IMR-90 (cell line): ENCODE measurements around the gene MRPL40. TPM values are rescaled to one million over a fixed set of nuclear protein-coding genes. Genes with fewer than 3 reads are reported as not detected.

ENCODE experiments used
- ATAC-seq: fragments of 200-7000 bp; cut with Tn5 transposase; 2 replicates; pipeline ENCODE4 v1.9.1; 2020; ENCODE audit warnings: low read depth, mild to moderate bottlenecking, moderate library complexity
- BruUV-seq: library from RNA; stranded (reverse); fragments of 400-500 nt; replicated peaks from 2 replicates; lab custom pipeline; 2021; lab: Mats Ljungman, UMichigan
- CTCF ChIA-PET: fragments of 300-600 bp; formaldehyde crosslinking; extraction: SDS; loops from one replicate; lab custom pipeline; 2021; ENCODE audit warnings: antibody characterized with exemption; lab: Yijun Ruan, JAX
- POLR2A ChIA-PET: fragments of 300-600 bp; sonication (Branson Sonifier 250); formaldehyde crosslinking; loops from one replicate; lab custom pipeline; 2022; ENCODE audit warnings: antibody characterized with exemption; ENCODE audit not compliant: unreplicated experiment; lab: Charles Lee
- DNase-seq: peaks from one replicate; pipeline ENCODE4 v3.0.0; 2013
- H2AFZ ChIP-seq: replicated peaks from 2 replicates; pipeline ENCODE3; 2013; ENCODE audit warnings: low read length, mild to moderate bottlenecking; ENCODE audit not compliant: poor library complexity
- H2AK5ac ChIP-seq: 2 replicates; pipeline ENCODE4 v1.6.1; 2013; ENCODE audit warnings: low read depth, low read length, inconsistent platforms
- H2AK9ac ChIP-seq: replicated peaks from 2 replicates; pipeline ENCODE3; 2013; ENCODE audit warnings: mild to moderate bottlenecking, low read depth, low read length, moderate library complexity; ENCODE audit not compliant: poor library complexity
- H2BK120ac ChIP-seq: 2 replicates; pipeline ENCODE4 v1.6.1; 2013; ENCODE audit warnings: low read depth, low read length, inconsistent platforms
- H2BK15ac ChIP-seq: 3 replicates; pipeline ENCODE4 v1.6.1; 2013; ENCODE audit warnings: low read depth, low read length, inconsistent platforms
- H2BK20ac ChIP-seq: 2 replicates; pipeline ENCODE4 v1.6.1; 2013; ENCODE audit warnings: low read depth, mild to moderate bottlenecking, inconsistent platforms, low read length, moderate library complexity
- H2BK5ac ChIP-seq: 2 replicates; pipeline ENCODE4 v1.6.1; 2013; ENCODE audit warnings: mild to moderate bottlenecking, low read depth, low read length, inconsistent platforms; ENCODE audit not compliant: poor library complexity, severe bottlenecking
- H3K14ac ChIP-seq: replicated peaks from 2 replicates; pipeline ENCODE4 v1.6.1; 2013; ENCODE audit warnings: low read depth, low read length, inconsistent platforms
- H3K18ac ChIP-seq: 2 replicates; pipeline ENCODE4 v1.6.1; 2013; ENCODE audit warnings: low read depth, low read length, control low read depth
- H3K23ac ChIP-seq: 2 replicates; pipeline ENCODE4 v1.6.1; 2013; ENCODE audit warnings: low read depth, low read length, inconsistent platforms
- H3K27ac ChIP-seq: 2 replicates; pipeline ENCODE4 v1.5.1; 2013; ENCODE audit warnings: mild to moderate bottlenecking, control low read depth, low read length; ENCODE audit not compliant: insufficient read depth
- H3K27me3 ChIP-seq: 2 replicates; pipeline ENCODE4 v1.6.1; 2013; ENCODE audit warnings: low read length; ENCODE audit not compliant: control insufficient read depth, insufficient read depth
- H3K36me3 ChIP-seq: 2 replicates; pipeline ENCODE4 v1.6.1; 2013; ENCODE audit warnings: low read length, mixed read lengths; ENCODE audit not compliant: control insufficient read depth, insufficient read depth
- H3K4ac ChIP-seq: 2 replicates; pipeline ENCODE4 v1.6.1; 2013; ENCODE audit warnings: low read depth, low read length, inconsistent platforms
- H3K4me1 ChIP-seq: 2 replicates; pipeline ENCODE4 v1.6.1; 2013; ENCODE audit warnings: low read length, mixed read lengths; ENCODE audit not compliant: control insufficient read depth, insufficient read depth
- H3K4me2 ChIP-seq: 2 replicates; pipeline ENCODE4 v1.6.1; 2013; ENCODE audit warnings: low read depth, mild to moderate bottlenecking, control low read depth, low read length, moderate library complexity
- H3K4me3 ChIP-seq: 2 replicates; pipeline ENCODE4 v1.5.1; 2013; ENCODE audit warnings: low read depth, mild to moderate bottlenecking, control low read depth, low read length, moderate library complexity; ENCODE audit not compliant: insufficient read depth
- H3K56ac ChIP-seq: 2 replicates; pipeline ENCODE4 v1.6.1; 2013; ENCODE audit warnings: low read length, inconsistent platforms; ENCODE audit not compliant: insufficient read depth; ENCODE audit errors: extremely low read depth
- H3K79me1 ChIP-seq, 2 experiments: 2 replicates each; pipeline ENCODE4 v1.6.1; 2013; ENCODE audit warnings: low read length in 2 of 2, inconsistent platforms in 1 of 2, low read depth in 1 of 2
- H3K9ac ChIP-seq: 2 replicates; pipeline ENCODE4 v1.6.1; 2013; ENCODE audit warnings: low read depth, low read length, control low read depth
- H3K9me1 ChIP-seq: 2 replicates; pipeline ENCODE4 v1.6.1; 2013; ENCODE audit warnings: low read length, inconsistent platforms; ENCODE audit not compliant: insufficient read depth
- H3K9me3 ChIP-seq: 2 replicates; pipeline ENCODE4 v1.6.1; 2013; ENCODE audit warnings: low read length; ENCODE audit not compliant: control insufficient read depth, insufficient read depth
- H4K20me1 ChIP-seq: 2 replicates; pipeline ENCODE4 v1.6.1; 2013; ENCODE audit warnings: low read length, inconsistent platforms; ENCODE audit not compliant: insufficient read depth
- H4K5ac ChIP-seq: 2 replicates; pipeline ENCODE4 v1.6.1; 2013; ENCODE audit warnings: mild to moderate bottlenecking, low read depth, low read length, control low read depth
- H4K8ac ChIP-seq, 2 experiments: 2 replicates each; pipeline ENCODE4 v1.6.1; 2013; ENCODE audit warnings: low read depth in 2 of 2, low read length in 2 of 2, control low read depth in 1 of 2, inconsistent platforms in 1 of 2
- H4K91ac ChIP-seq: 2 replicates; pipeline ENCODE4 v1.6.1; 2013; ENCODE audit warnings: low read depth, low read length, inconsistent platforms; ENCODE audit not compliant: insufficient read depth
- BHLHE40 ChIP-seq: fragments of 150-350 bp; IDR thresholded peaks from 2 replicates; pipeline ENCODE4 v1.6.1; 2016; ENCODE audit warnings: mild to moderate bottlenecking, low read depth, low read length
- CEBPB ChIP-seq: IDR thresholded peaks from 2 replicates; pipeline ENCODE4 v1.6.1; 2012; ENCODE audit warnings: low read depth, low read length, improper control_type of control experiment
- CHD1 ChIP-seq: IDR thresholded peaks from 2 replicates; pipeline ENCODE4 v1.6.1; 2012; ENCODE audit warnings: low read depth, low read length, improper control_type of control experiment
- CTCF ChIP-seq: conservative IDR thresholded peaks from 2 replicates; pipeline ENCODE4 v1.5.1; 2012; ENCODE audit warnings: mild to moderate bottlenecking, low read depth, low read length, improper control_type of control experiment
- FOS ChIP-seq: fragments of 150-350 bp; IDR thresholded peaks from 2 replicates; pipeline ENCODE4 v1.6.1; 2016; ENCODE audit warnings: low read depth, low read length
- MAFK ChIP-seq: IDR thresholded peaks from 2 replicates; pipeline ENCODE4 v1.6.1; 2012; ENCODE audit warnings: low read depth, low read length, improper control_type of control experiment
- MAZ ChIP-seq: IDR thresholded peaks from 2 replicates; pipeline ENCODE4 v1.6.1; 2012; ENCODE audit warnings: low read depth, mild to moderate bottlenecking, low read length, improper control_type of control experiment, moderate library complexity, borderline replicate concordance
- MXI1 ChIP-seq: IDR thresholded peaks from 2 replicates; pipeline ENCODE4 v1.6.1; 2012; ENCODE audit warnings: low read depth, mild to moderate bottlenecking, low read length, moderate library complexity, borderline replicate concordance
- NFE2L2 ChIP-seq: fragments of 150-350 bp; IDR thresholded peaks from 2 replicates; pipeline ENCODE4 v1.6.1; 2016; ENCODE audit warnings: low read depth, mild to moderate bottlenecking, low read length
- POLR2A ChIP-seq: IDR thresholded peaks from 2 replicates; pipeline ENCODE4 v1.6.1; 2012; ENCODE audit warnings: mild to moderate bottlenecking, low read depth, low read length
- RAD21 ChIP-seq: IDR thresholded peaks from 2 replicates; pipeline ENCODE4 v1.6.1; 2012; ENCODE audit warnings: low read length, improper control_type of control experiment
- RCOR1 ChIP-seq: IDR thresholded peaks from 2 replicates; pipeline ENCODE4 v1.6.1; 2012; ENCODE audit warnings: mild to moderate bottlenecking, low read length, improper control_type of control experiment; ENCODE audit not compliant: insufficient replicate concordance
- RFX5 ChIP-seq: IDR thresholded peaks from 2 replicates; pipeline ENCODE4 v1.8.0; 2012; ENCODE audit warnings: low read depth, mild to moderate bottlenecking, low read length, moderate library complexity
- SMC3 ChIP-seq: fragments of 150-350 bp; IDR thresholded peaks from 2 replicates; pipeline ENCODE4 v1.6.1; 2016; ENCODE audit warnings: low read depth, mild to moderate bottlenecking, antibody characterized with exemption, low read length, moderate library complexity
- WGBS, 2 experiments: methylation state at CpG; one replicate each; pipeline versions ENCODE4 v1.1.5 to v1.1.7; 2013; ENCODE audit warnings: missing lambda C conversion rate in 2 of 2; ENCODE audit not compliant: insufficient read length in 1 of 2; ENCODE audit errors: extremely low coverage in 2 of 2; 5-methylcytosine and 5-hydroxymethylcytosine counted together
- dilution Hi-C: fragments of 300-500 bp; cut with HindIII; formaldehyde crosslinking; loops from one replicate; pipeline ENCODE4 v1.14.3; 2018; ENCODE audit warnings: low sequenced_read_pairs; ENCODE audit not compliant: unreplicated experiment
- in situ Hi-C: fragments of 300-500 bp; cut with MboI; formaldehyde crosslinking; loops from 3 replicates; pipeline ENCODE4 v1.14.3; 2019; ENCODE audit warnings: low sequenced_read_pairs, inconsistent platforms, mixed read lengths
- intact Hi-C: fragments of 100-400 bp; cut with micrococcal nuclease; formaldehyde crosslinking; loops from 2 replicates; pipeline ENCODE4 v1.10.0; 2022
- polyA plus RNA-seq, 3 experiments: library from polyadenylated mRNA; depleted of rRNA; stranded (reverse); fragments of >200 nt; gene quantifications; 2 replicates each; pipeline ENCODE4 v1.2.3, GENCODE V29; 2012; ENCODE audit warnings: low replicate concordance in 1 of 3
- total RNA-seq: library from RNA; depleted of rRNA; stranded (reverse); fragments of >200 nt; gene quantifications from 2 replicates; pipeline ENCODE4 v1.2.3, GENCODE V29; 2012
- TF ChIP-seq, protein P1 (sequence below): fragments of 150-350 bp; IDR thresholded peaks from 2 replicates; pipeline ENCODE4 v1.6.1; 2016; ENCODE audit warnings: low read depth, mild to moderate bottlenecking, low read length, moderate library complexity, borderline replicate concordance
- TF ChIP-seq, protein P2 (sequence below): fragments of 150-350 bp; IDR thresholded peaks from 2 replicates; pipeline ENCODE4 v1.6.1; 2017; ENCODE audit warnings: mild to moderate bottlenecking, antibody characterized with exemption, low read length, low read depth

MRPL40 gene
- total and polyA plus RNA-seq, 2 of the 4 experiments (the other 2 are of a cell fraction): 36.7 to 37.5 TPM

DNA sequence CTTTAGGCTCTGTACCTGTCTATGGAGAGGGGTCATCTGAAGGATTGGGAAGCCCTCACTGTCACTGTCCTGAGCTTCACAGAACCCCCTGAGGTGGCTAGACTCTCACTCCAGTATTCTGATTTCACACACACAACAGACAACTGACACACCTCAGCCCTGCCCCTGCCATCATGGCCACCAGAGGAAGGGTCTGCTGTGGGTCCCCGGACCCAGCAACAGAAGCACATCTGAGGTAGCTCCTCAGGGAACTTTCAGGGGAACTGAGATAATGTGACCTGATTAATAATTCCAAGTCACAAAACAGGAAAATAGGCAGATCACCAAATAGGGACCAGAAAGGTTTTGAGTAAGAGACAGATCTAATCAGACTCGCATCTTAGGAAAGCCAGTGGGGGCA is 22.7 kb downstream of the MRPL40 start:
- H2AFZ ChIP-seq: no peak overlapping the region
- H3K4me2 ChIP-seq: no peak overlapping the region
- CTCF ChIA-PET: no interaction called here
- ATAC-seq (no peak), DNase-seq (no peak)
- POLR2A ChIA-PET: no interaction called here
- no peak overlapping the region for H2BK20ac ChIP-seq
- in situ Hi-C loops (no loop called here), dilution Hi-C loops (no loop called here), intact Hi-C loops (no loop called here)
- no peaks in the 10 kb centered on the region for H3K9me3 ChIP-seq
- H4K20me1 ChIP-seq: peaks cover 4% of the 10 kb centered on the region
- H4K8ac ChIP-seq: no peak overlapping the region
- H3K4me1 ChIP-seq: peaks cover 4% of the 10 kb centered on the region; the same call in 1 of the 2 replicates
- H2AK5ac ChIP-seq: no peak overlapping the region
- H3K27me3 ChIP-seq: no peaks in the 10 kb centered on the region
- peaks cover 55% of the 10 kb centered on the region for H3K36me3 ChIP-seq
- BruUV-seq: no TSS peak
- H3K27ac ChIP-seq: no peak overlapping the region
- H3K79me1 ChIP-seq: peaks cover 3 to 16% of the 10 kb centered on the region in 2 experiments; a peak in 2 of 4 replicates
- no peak overlapping the region for H2BK15ac ChIP-seq
- peaks cover 10% of the 10 kb centered on the region for H3K9me1 ChIP-seq
- no peak overlapping the region for H3K18ac ChIP-seq
- no peak overlapping the region for H3K9ac ChIP-seq
- H3K4ac ChIP-seq: no peak overlapping the region
- H3K56ac ChIP-seq: no peak overlapping the region
- no peak overlapping the region for H2BK5ac ChIP-seq
- TF ChIP-seq MAZ: no peak
- no peak for TF ChIP-seq MAFK
- TF ChIP-seq BHLHE40: no peak
- no peak for TF ChIP-seq NFE2L2
- no peak for TF ChIP-seq FOS
- no peak for TF ChIP-seq RFX5
- TF ChIP-seq RCOR1: no peak
- no peak for TF ChIP-seq CHD1
- TF ChIP-seq SMC3: no peak
- TF ChIP-seq, protein P1, sequence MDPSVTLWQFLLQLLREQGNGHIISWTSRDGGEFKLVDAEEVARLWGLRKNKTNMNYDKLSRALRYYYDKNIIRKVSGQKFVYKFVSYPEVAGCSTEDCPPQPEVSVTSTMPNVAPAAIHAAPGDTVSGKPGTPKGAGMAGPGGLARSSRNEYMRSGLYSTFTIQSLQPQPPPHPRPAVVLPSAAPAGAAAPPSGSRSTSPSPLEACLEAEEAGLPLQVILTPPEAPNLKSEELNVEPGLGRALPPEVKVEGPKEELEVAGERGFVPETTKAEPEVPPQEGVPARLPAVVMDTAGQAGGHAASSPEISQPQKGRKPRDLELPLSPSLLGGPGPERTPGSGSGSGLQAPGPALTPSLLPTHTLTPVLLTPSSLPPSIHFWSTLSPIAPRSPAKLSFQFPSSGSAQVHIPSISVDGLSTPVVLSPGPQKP: no peak
- no peak for TF ChIP-seq CTCF
- no peak for TF ChIP-seq CEBPB
- TF ChIP-seq, protein P2, sequence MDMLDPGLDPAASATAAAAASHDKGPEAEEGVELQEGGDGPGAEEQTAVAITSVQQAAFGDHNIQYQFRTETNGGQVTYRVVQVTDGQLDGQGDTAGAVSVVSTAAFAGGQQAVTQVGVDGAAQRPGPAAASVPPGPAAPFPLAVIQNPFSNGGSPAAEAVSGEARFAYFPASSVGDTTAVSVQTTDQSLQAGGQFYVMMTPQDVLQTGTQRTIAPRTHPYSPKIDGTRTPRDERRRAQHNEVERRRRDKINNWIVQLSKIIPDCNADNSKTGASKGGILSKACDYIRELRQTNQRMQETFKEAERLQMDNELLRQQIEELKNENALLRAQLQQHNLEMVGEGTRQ: no peak
- no peak for TF ChIP-seq POLR2A
- no peak for TF ChIP-seq RAD21
- TF ChIP-seq MXI1: no peak
- H2AK9ac ChIP-seq: no peak overlapping the region
- H4K91ac ChIP-seq: no peak overlapping the region
- no peak overlapping the region for H2BK120ac ChIP-seq
- no peak overlapping the region for H3K14ac ChIP-seq
- no CpG with 5 or more reads among the region's 2 CpGs for WGBS, 2 experiments
- no peak overlapping the region for H3K23ac ChIP-seq
- H4K5ac ChIP-seq: no peak overlapping the region
- H3K4me3 ChIP-seq: no peak overlapping the region
